Chondrocyte (in vitro differentiated cells): ENCODE results near the gene GDPD2. TPM values are rescaled to one million over a fixed set of nuclear protein-coding genes. Genes with fewer than 3 reads are reported as not detected.

Experiments used
- DNase-seq: peaks from one replicate; pipeline ENCODE4 v3.0.0; 2021; ENCODE audit warnings: mixed read lengths, low spot score
- H3K27ac Mint-ChIP-seq: one replicate; pipeline ENCODE4 v1.8.0; 2021; ENCODE audit warnings: mild to moderate bottlenecking, moderate library complexity, mixed read lengths; ENCODE audit not compliant: unreplicated experiment
- H3K27me3 Mint-ChIP-seq: 2 replicates; pipeline ENCODE4 v1.8.0; 2021; ENCODE audit warnings: low read depth, mixed read lengths
- H3K36me3 Mint-ChIP-seq: 2 replicates; pipeline ENCODE4 v1.8.0; 2021; ENCODE audit warnings: low read depth, mixed read lengths
- H3K4me1 Mint-ChIP-seq: 2 replicates; pipeline ENCODE4 v1.8.0; 2021; ENCODE audit warnings: low read depth, mild to moderate bottlenecking, mixed read lengths
- H3K4me3 Mint-ChIP-seq: one replicate; pipeline ENCODE4 v1.8.0; 2021; ENCODE audit warnings: mild to moderate bottlenecking, moderate library complexity, mixed read lengths; ENCODE audit not compliant: unreplicated experiment
- H3K9me3 Mint-ChIP-seq: 2 replicates; pipeline ENCODE4 v1.8.0; 2021; ENCODE audit warnings: low read depth, mixed read lengths
- CTCF ChIP-seq: fragments of 200-600 bp; sonication (generic); IDR thresholded peaks from 2 replicates; pipeline ENCODE4 v1.5.0; 2021; ENCODE audit warnings: antibody characterized with exemption, mild to moderate bottlenecking, moderate library complexity
- total RNA-seq: library from RNA; stranded (reverse); gene quantifications from 3 replicates; pipeline ENCODE4 v1.2.1, GENCODE V29; 2021

The GDPD2 gene
- total RNA-seq, 1 donor from 2014 or later, result not detected

GRCh38 chrX:70477734-70478075 is 54.6 kb downstream of the GDPD2 start:
- Mint-ChIP-seq H3K4me3 (peak overlapping the region; percentile 36), H3K36me3 (no peaks in the 10 kb centered on the region), H3K27me3 (no peaks in the 10 kb centered on the region), H3K27ac (peak overlapping the region; percentile 94), H3K9me3 (peaks cover 3% of the 10 kb centered on the region), H3K4me1 (peaks cover 47% of the 10 kb centered on the region)
- no peak for TF ChIP-seq CTCF
- no peak for DNase-seq

- H3K9me3 Mint-ChIP-seq, result no peaks in the 10 kb centered on the region
- H3K27me3 Mint-ChIP-seq, result no peaks in the 10 kb centered on the region
- peaks cover 47% of the 10 kb centered on the region for H3K4me1 Mint-ChIP-seq
- H3K27ac Mint-ChIP-seq, result peak overlapping the region; percentile 79
- no peak overlapping the region for H3K4me3 Mint-ChIP-seq
- TF ChIP-seq CTCF, result no peak
- no peak for DNase-seq
- H3K36me3 Mint-ChIP-seq, result no peaks in the 10 kb centered on the region
Observed at GRCh38 chrX:70478526-70479245, 55.6 kb downstream of the GDPD2 start.

GRCh38 chrX:70479247-70479921 is 56.3 kb downstream of the GDPD2 start:
- peak overlapping the region; percentile 79 for H3K27ac Mint-ChIP-seq
- no peaks in the 10 kb centered on the region for H3K27me3 Mint-ChIP-seq
- H3K36me3 Mint-ChIP-seq, result no peaks in the 10 kb centered on the region
- H3K4me1 Mint-ChIP-seq, result peaks cover 47% of the 10 kb centered on the region
- no peaks in the 10 kb centered on the region for H3K9me3 Mint-ChIP-seq
- H3K4me3 Mint-ChIP-seq, result no peak overlapping the region
- no peak for TF ChIP-seq CTCF
- no peak for DNase-seq

- Mint-ChIP-seq H3K4me3 (peak overlapping the region; percentile 49), H3K27me3 (no peaks in the 10 kb centered on the region), H3K27ac (peak overlapping the region; percentile 79), H3K9me3 (no peaks in the 10 kb centered on the region), H3K4me1 (peaks cover 47% of the 10 kb centered on the region), H3K36me3 (no peaks in the 10 kb centered on the region)
- TF ChIP-seq CTCF, result no peak
- no peak for DNase-seq
Observed at GRCh38 chrX:70479922-70480659, 57.0 kb downstream of the GDPD2 start.

GRCh38 chrX:70480660-70481018 is 57.5 kb downstream of the GDPD2 start:
- peak overlapping the region; percentile 79 for H3K27ac Mint-ChIP-seq
- H3K9me3 Mint-ChIP-seq, result no peaks in the 10 kb centered on the region
- no peak for TF ChIP-seq CTCF
- peak overlapping the region; percentile 49 for H3K4me3 Mint-ChIP-seq
- no peaks in the 10 kb centered on the region for H3K36me3 Mint-ChIP-seq
- no peak for DNase-seq
- H3K27me3 Mint-ChIP-seq, result no peaks in the 10 kb centered on the region
- peaks cover 47% of the 10 kb centered on the region for H3K4me1 Mint-ChIP-seq
